ENCODE data around the gene SPAG8.

The SPAG8 gene

DNA sequence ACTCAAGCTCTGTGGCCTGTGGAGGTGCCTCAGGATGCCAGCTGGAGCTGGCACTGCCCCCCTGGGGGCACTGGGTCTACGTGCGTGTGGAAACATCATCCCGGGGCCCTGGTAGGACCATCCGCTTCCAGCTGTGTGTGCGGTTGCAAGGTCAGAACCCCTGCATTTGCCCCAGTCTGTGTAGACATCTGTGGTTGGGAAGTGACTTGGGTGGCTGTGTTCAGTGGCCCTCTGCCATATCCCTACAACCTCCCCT, 29.5 kb upstream of the SPAG8 start:
- TF ChIP-seq, protein P1, sequence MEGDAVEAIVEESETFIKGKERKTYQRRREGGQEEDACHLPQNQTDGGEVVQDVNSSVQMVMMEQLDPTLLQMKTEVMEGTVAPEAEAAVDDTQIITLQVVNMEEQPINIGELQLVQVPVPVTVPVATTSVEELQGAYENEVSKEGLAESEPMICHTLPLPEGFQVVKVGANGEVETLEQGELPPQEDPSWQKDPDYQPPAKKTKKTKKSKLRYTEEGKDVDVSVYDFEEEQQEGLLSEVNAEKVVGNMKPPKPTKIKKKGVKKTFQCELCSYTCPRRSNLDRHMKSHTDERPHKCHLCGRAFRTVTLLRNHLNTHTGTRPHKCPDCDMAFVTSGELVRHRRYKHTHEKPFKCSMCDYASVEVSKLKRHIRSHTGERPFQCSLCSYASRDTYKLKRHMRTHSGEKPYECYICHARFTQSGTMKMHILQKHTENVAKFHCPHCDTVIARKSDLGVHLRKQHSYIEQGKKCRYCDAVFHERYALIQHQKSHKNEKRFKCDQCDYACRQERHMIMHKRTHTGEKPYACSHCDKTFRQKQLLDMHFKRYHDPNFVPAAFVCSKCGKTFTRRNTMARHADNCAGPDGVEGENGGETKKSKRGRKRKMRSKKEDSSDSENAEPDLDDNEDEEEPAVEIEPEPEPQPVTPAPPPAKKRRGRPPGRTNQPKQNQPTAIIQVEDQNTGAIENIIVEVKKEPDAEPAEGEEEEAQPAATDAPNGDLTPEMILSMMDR (IDR thresholded peaks at IDR 0.05), result no peak
- Histone ChIP-seq H3K4me1 (ENCODE audit: control insufficient read depth in 1 of 2, insufficient read depth in 1 of 2, low read depth in 1 of 2, low read length in 1 of 2) (peaks cover 40 to 47% of the 10 kb centered on the region in 2 experiments), H3K4me3 (ENCODE audit: low read depth in 1 of 2, low read length in 1 of 2) (no peak overlapping the region), H3K27ac (no peak overlapping the region), H3K36me3 (no peaks in the 10 kb centered on the region), H3K9me3 (no peaks in the 10 kb centered on the region), H3K27me3 (peaks cover 76% of the 10 kb centered on the region)

DNA sequence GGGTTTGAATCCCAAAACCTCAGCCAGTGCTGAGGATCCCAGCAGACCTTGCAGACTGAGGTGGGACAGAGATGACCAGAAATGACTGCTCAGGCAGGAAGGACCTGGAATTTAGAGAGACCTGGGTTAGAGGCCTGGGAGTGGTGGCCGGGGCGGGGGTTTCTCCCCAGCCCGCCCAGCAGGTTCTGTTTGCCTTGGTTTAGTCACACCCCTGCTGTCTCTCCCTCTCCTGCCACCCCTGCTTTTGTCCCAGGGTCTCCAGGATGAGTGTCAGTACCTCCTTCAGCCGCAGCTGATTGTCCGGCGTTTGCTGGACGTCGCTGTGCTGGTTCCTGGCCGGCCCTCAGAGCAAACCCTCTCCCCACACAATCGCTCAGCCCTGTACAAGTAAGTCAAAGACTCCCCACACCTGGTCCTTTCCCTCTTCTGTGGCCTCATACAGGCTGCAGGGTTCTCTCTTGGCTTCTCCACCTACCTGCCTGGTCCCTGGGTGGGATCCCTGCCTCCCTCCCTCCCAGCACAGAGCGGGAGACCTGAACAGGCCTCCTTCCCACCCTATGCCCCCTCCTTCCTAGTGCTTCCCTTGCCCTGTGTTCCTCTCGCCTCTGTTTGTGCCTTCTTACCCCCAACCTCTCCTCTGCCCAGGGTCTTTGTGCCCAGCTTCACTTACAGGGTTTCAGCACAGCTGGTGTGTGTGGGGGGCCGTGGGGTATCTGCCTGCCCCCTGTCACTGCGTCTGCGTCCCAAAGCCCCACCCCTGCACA, 29.0 kb upstream of the SPAG8 start:
- H3K27ac ChIP-seq, result no peak overlapping the region
- no peaks in the 10 kb centered on the region for H3K36me3 ChIP-seq
- H3K4me3 ChIP-seq (ENCODE audit: low read depth in 1 of 2, low read length in 1 of 2), result no peak overlapping the region
- peaks cover 37 to 46% of the 10 kb centered on the region in 2 experiments for H3K4me1 ChIP-seq (ENCODE audit: control insufficient read depth in 1 of 2, insufficient read depth in 1 of 2, low read depth in 1 of 2, low read length in 1 of 2)
- peaks cover 77% of the 10 kb centered on the region for H3K27me3 ChIP-seq
- no peaks in the 10 kb centered on the region for H3K9me3 ChIP-seq
- TF ChIP-seq, protein P1 (IDR thresholded peaks at IDR 0.05), result no peak

DNA sequence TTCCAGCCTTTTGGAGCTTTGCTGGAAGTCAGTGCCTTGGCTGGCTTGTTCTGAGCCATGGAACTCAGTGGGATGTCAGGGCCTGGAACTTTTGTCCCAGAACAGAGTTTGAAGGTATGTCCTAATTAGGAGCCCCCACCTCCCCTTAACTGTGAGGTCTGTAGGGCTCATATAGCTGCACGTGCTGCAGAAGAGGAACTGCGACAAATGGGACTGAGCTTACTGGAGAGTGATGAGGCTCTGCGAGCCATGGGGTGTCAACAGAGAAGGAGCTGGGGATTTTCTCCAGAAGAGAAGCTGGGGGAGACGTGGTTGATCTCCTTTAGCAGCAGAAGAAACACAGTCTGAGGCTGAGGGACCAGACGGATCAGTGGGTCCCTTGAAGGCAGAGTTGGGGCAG, 27.9 kb upstream of the SPAG8 start:
- Histone ChIP-seq H3K4me1 (ENCODE audit: control insufficient read depth in 1 of 2, insufficient read depth in 1 of 2, low read depth in 1 of 2, low read length in 1 of 2) (peaks cover 37 to 46% of the 10 kb centered on the region in 2 experiments), H3K27me3 (peaks cover 81% of the 10 kb centered on the region), H3K9me3 (no peaks in the 10 kb centered on the region), H3K36me3 (no peaks in the 10 kb centered on the region), H3K4me3 (ENCODE audit: low read depth in 1 of 2, low read length in 1 of 2) (no peak overlapping the region), H3K27ac (no peak overlapping the region)
- TF ChIP-seq, protein P1 (IDR thresholded peaks at IDR 0.05), result no peak

DNA sequence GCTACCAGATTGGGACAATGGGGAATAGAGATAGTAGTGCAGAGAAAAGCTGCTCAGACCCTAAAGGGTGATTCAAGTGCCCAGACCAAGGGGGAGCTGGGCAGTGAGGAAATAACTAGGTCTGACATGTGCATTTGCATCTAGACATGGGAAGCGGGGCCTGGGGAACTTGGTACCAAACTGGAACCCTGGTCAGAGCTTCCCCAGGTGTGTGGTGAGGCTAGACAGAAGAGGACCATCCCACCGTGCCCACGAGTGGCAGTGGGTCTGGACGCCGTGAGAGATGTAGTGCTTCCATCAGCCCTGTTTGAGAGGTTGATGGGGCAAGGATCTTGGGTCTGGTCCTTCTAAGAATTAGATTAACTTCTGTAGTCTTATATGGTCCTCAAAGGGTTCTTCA, 24.5 kb upstream of the SPAG8 start:
- H3K4me3 ChIP-seq (ENCODE audit: low read depth in 1 of 2, low read length in 1 of 2), result no peak overlapping the region
- H3K27me3 ChIP-seq, result peaks cover 72% of the 10 kb centered on the region
- H3K4me1 ChIP-seq (ENCODE audit: control insufficient read depth in 1 of 2, insufficient read depth in 1 of 2, low read depth in 1 of 2, low read length in 1 of 2), result peaks cover 36 to 43% of the 10 kb centered on the region in 2 experiments
- no peaks in the 10 kb centered on the region for H3K36me3 ChIP-seq
- no peaks in the 10 kb centered on the region for H3K9me3 ChIP-seq
- TF ChIP-seq, protein P1 (IDR thresholded peaks at IDR 0.05), result no peak
- H3K27ac ChIP-seq, result no peak overlapping the region

DNA sequence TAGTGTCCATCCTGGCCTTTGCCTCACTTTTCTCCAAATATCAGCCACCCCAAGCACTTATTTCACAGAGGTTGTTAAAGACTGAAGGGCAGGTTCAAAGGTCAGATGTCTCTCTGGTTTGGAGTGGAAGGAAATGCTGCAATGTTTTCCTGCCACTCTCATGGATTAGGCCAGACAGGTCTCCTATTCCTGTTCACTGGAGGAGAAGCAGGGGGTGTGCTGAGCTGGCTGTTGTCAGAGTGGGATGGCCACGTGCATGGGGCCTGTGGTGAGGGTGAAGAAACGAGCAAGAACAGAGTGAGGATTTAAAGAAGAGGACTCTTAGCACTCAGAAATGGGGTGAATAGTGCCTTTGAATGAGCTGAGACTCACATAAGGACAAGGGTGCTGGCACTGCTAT, 23.7 kb upstream of the SPAG8 start:
- TF ChIP-seq, protein P1 (IDR thresholded peaks at IDR 0.05), result no peak
- Histone ChIP-seq H3K27me3 (peaks cover 72% of the 10 kb centered on the region), H3K27ac (no peak overlapping the region)

More for the DNA sequence above, 23.7 kb upstream of the SPAG8 start:
- Histone ChIP-seq H3K4me1 (ENCODE audit: control insufficient read depth in 1 of 2, insufficient read depth in 1 of 2, low read depth in 1 of 2, low read length in 1 of 2) (peaks cover 36 to 50% of the 10 kb centered on the region in 2 experiments), H3K9me3 (no peaks in the 10 kb centered on the region), H3K4me3 (ENCODE audit: low read depth in 1 of 2, low read length in 1 of 2) (no peak overlapping the region), H3K36me3 (no peaks in the 10 kb centered on the region)
